HEK293 (cell line): ENCODE measurements around the gene HERC5.

Experiments used
- CTCF ChIA-PET: fragments of 350-600 bp; formaldehyde crosslinking; extraction: SDS; loops from one replicate; lab custom pipeline; 2021; ENCODE audit warnings: antibody characterized with exemption; lab: Yijun Ruan, JAX
- POLR2A ChIA-PET: fragments of 300-600 bp; formaldehyde crosslinking; extraction: SDS; loops from one replicate; lab custom pipeline; 2020; ENCODE audit warnings: antibody characterized with exemption, inconsistent platforms; lab: Yijun Ruan, JAX
- H3K27ac ChIP-seq: fragments of 200-500 bp; sonication (Bioruptor generic); 2 replicates; pipeline ENCODE4 v1.5.1; 2014; ENCODE audit warnings: low read depth, low read length, control low read depth, inconsistent platforms; ENCODE audit errors: extremely low read depth
- H3K36me3 ChIP-seq, 2 experiments: fragments of 200-500 bp in 1 of 2; sonication (Bioruptor generic) in 1 of 2; 1 replicate in 1 of 2; 2 replicates in 1 of 2; pipeline ENCODE4 v1.5.1; 2014 to 2017; ENCODE audit warnings: inconsistent platforms in 2 of 2, low read length in 2 of 2; ENCODE audit not compliant: control insufficient read depth in 2 of 2, insufficient read depth in 1 of 2
- H3K4me1 ChIP-seq: fragments of 200-500 bp; sonication (Bioruptor generic); 2 replicates; pipeline ENCODE4 v1.5.1; 2014; ENCODE audit warnings: mild to moderate bottlenecking, low read length, inconsistent platforms; ENCODE audit not compliant: control insufficient read depth, insufficient read depth
- H3K4me3 ChIP-seq: 2 replicates; pipeline ENCODE4 v1.5.1; 2011; ENCODE audit warnings: low read depth, mild to moderate bottlenecking, control low read depth, low read length, moderate library complexity
- H3K9me3 ChIP-seq: fragments of 200-500 bp; sonication (Bioruptor generic); 2 replicates; pipeline ENCODE4 v1.5.1; 2014; ENCODE audit warnings: low read depth, low read length, inconsistent platforms; ENCODE audit not compliant: control insufficient read depth, insufficient read depth
- EGR2 ChIP-seq: fragments of 450-650 bp; formaldehyde crosslinking; IDR thresholded peaks from 2 replicates; pipeline ENCODE4 v1.5.1; 2016; ENCODE audit warnings: low read depth, missing biosample characterization, missing genetic modification characterization
- GLI2 ChIP-seq: fragments of 450-650 bp; formaldehyde crosslinking; IDR thresholded peaks from 2 replicates; pipeline ENCODE4; 2017; ENCODE audit warnings: missing biosample characterization, missing genetic modification characterization, low read depth, borderline replicate concordance
- HOXA7 ChIP-seq: sonication (generic); formaldehyde crosslinking; IDR thresholded peaks from 2 replicates; pipeline ENCODE4 v1.8.1; 2022; ENCODE audit warnings: missing genetic modification reagents, borderline replicate concordance
- KLF9 ChIP-seq: fragments of 450-650 bp; formaldehyde crosslinking; IDR thresholded peaks from 2 replicates; pipeline ENCODE4 v1.5.1; 2016; ENCODE audit warnings: missing biosample characterization, missing genetic modification characterization, low read depth
- SALL2 ChIP-seq: fragments of 450-650 bp; formaldehyde crosslinking; IDR thresholded peaks from 2 replicates; pipeline ENCODE4 v1.5.0; 2017; ENCODE audit warnings: missing biosample characterization, mild to moderate bottlenecking, missing genetic modification characterization, borderline replicate concordance
- SP3 ChIP-seq: fragments of 450-650 bp; formaldehyde crosslinking; IDR thresholded peaks from 2 replicates; pipeline ENCODE4 v1.5.1; 2016; ENCODE audit warnings: missing biosample characterization, missing genetic modification characterization
- ZBTB1 ChIP-seq: fragments of 450-650 bp; formaldehyde crosslinking; IDR thresholded peaks from 2 replicates; pipeline ENCODE4 v1.5.1; 2016; ENCODE audit warnings: missing biosample characterization, missing genetic modification characterization
- ZEB2 ChIP-seq: fragments of 450-650 bp; formaldehyde crosslinking; IDR thresholded peaks from 2 replicates; pipeline ENCODE4 v1.5.1; 2016; ENCODE audit warnings: missing biosample characterization, missing genetic modification characterization
- ZFHX2 ChIP-seq: fragments of 450-650 bp; formaldehyde crosslinking; conservative IDR thresholded peaks from 2 replicates; pipeline ENCODE4 v1.5.1; 2016; ENCODE audit warnings: missing biosample characterization, missing genetic modification characterization
- ZFP37 ChIP-seq: fragments of 450-650 bp; formaldehyde crosslinking; IDR thresholded peaks from 2 replicates; pipeline ENCODE4 v1.5.1; 2016; ENCODE audit warnings: missing biosample characterization, missing genetic modification characterization
- ZFP41 ChIP-seq: fragments of 450-650 bp; formaldehyde crosslinking; IDR thresholded peaks from 2 replicates; pipeline ENCODE4 v1.5.1; 2016; ENCODE audit warnings: missing biosample characterization, missing genetic modification characterization, borderline replicate concordance
- ZNF169 ChIP-seq: fragments of 450-650 bp; formaldehyde crosslinking; IDR thresholded peaks from 2 replicates; pipeline ENCODE4 v1.5.1; 2016; ENCODE audit warnings: missing biosample characterization, missing genetic modification characterization
- ZNF19 ChIP-seq: fragments of 450-650 bp; formaldehyde crosslinking; IDR thresholded peaks from 2 replicates; pipeline ENCODE4; 2016; ENCODE audit warnings: missing biosample characterization, missing genetic modification characterization, low read depth
- ZNF23 ChIP-seq: fragments of 450-650 bp; formaldehyde crosslinking; IDR thresholded peaks from 2 replicates; pipeline ENCODE4 v1.5.1; 2016; ENCODE audit warnings: missing biosample characterization, missing genetic modification characterization, borderline replicate concordance
- ZNF280D ChIP-seq: fragments of 450-650 bp; formaldehyde crosslinking; IDR thresholded peaks from 2 replicates; pipeline ENCODE4 v1.5.1; 2016; ENCODE audit warnings: missing biosample characterization, missing genetic modification characterization
- ZNF350 ChIP-seq: fragments of 450-650 bp; formaldehyde crosslinking; IDR thresholded peaks from 2 replicates; pipeline ENCODE4 v1.5.0; 2017; ENCODE audit warnings: missing biosample characterization, mild to moderate bottlenecking, missing genetic modification characterization
- ZNF433 ChIP-seq: fragments of 450-650 bp; formaldehyde crosslinking; IDR thresholded peaks from 2 replicates; pipeline ENCODE4 v1.5.1; 2016; ENCODE audit warnings: missing biosample characterization, missing genetic modification characterization, low read depth
- ZNF449 ChIP-seq: fragments of 450-650 bp; formaldehyde crosslinking; IDR thresholded peaks from 2 replicates; pipeline ENCODE4 v1.5.1; 2017; ENCODE audit warnings: missing biosample characterization, mild to moderate bottlenecking, missing genetic modification characterization, moderate library complexity
- ZNF548 ChIP-seq: fragments of 450-650 bp; formaldehyde crosslinking; IDR thresholded peaks from 2 replicates; pipeline ENCODE4 v1.5.1; 2016; ENCODE audit warnings: missing biosample characterization, missing genetic modification characterization
- ZNF571 ChIP-seq: fragments of 450-650 bp; formaldehyde crosslinking; IDR thresholded peaks from 2 replicates; pipeline ENCODE4 v1.5.0; 2017; ENCODE audit warnings: missing biosample characterization, missing genetic modification characterization
- ZNF670 ChIP-seq: fragments of 450-650 bp; formaldehyde crosslinking; IDR thresholded peaks from 2 replicates; pipeline ENCODE4 v1.5.1; 2016; ENCODE audit warnings: missing biosample characterization, missing genetic modification characterization, low read depth
- ZNF677 ChIP-seq: fragments of 450-650 bp; IDR thresholded peaks from 2 replicates; pipeline ENCODE4 v1.5.0; 2018; ENCODE audit warnings: missing biosample characterization, mild to moderate bottlenecking, missing genetic modification characterization, moderate library complexity
- ZNF707 ChIP-seq: fragments of 450-650 bp; formaldehyde crosslinking; IDR thresholded peaks from 2 replicates; pipeline ENCODE4 v1.5.1; 2016; ENCODE audit warnings: missing biosample characterization, missing genetic modification characterization
- ZSCAN16 ChIP-seq: fragments of 450-650 bp; formaldehyde crosslinking; IDR thresholded peaks from 2 replicates; pipeline ENCODE4 v1.5.1; 2016; ENCODE audit warnings: missing biosample characterization, missing genetic modification characterization
- ZSCAN18 ChIP-seq: fragments of 450-650 bp; formaldehyde crosslinking; IDR thresholded peaks from 2 replicates; pipeline ENCODE4 v1.5.1; 2016; ENCODE audit warnings: missing biosample characterization, missing genetic modification characterization
- ZSCAN23 ChIP-seq: fragments of 450-650 bp; formaldehyde crosslinking; IDR thresholded peaks from 2 replicates; pipeline ENCODE4 v1.5.1; 2016; ENCODE audit warnings: missing biosample characterization, missing genetic modification characterization
- TF ChIP-seq, protein P1 (sequence below): fragments of 450-650 bp; formaldehyde crosslinking; IDR thresholded peaks from 2 replicates; pipeline ENCODE4 v1.5.1; 2016; ENCODE audit warnings: missing biosample characterization, missing genetic modification characterization

Gene HERC5

GRCh38 chr4:88409206-88409605 is 47.7 kb upstream of the HERC5 start:
- no peak overlapping the region for H3K4me3 ChIP-seq
- no peaks in the 10 kb centered on the region for H3K4me1 ChIP-seq
- CTCF ChIA-PET = interaction anchor here (1.5 kb wide), 1 partner anchor 31 kb away, joined by 3 read pairs; the partner anchor contains the start of gene HERC6
- H3K9me3 ChIP-seq = no peaks in the 10 kb centered on the region
- no peak overlapping the region for H3K27ac ChIP-seq
- TF ChIP-seq ZNF548 (tag by site-specific recombination) (no peak), ZBTB1 (tag by site-specific recombination) (no peak), ZNF169 (tag by site-specific recombination) (no peak), ZSCAN16 (tag by site-specific recombination) (no peak), ZFHX2 (tag by site-specific recombination) (no peak), ZNF23 (tag by site-specific recombination) (no peak)
- POLR2A ChIA-PET = no interaction called here
- peaks cover 0 to 3% of the 10 kb centered on the region in 2 experiments; a peak in 1 of 3 replicates for H3K36me3 ChIP-seq

GRCh38 chr4:88409789-88410188 is 47.1 kb upstream of the HERC5 start:
- ChIA-PET CTCF (no interaction called here), POLR2A (no interaction called here)
- H3K27ac ChIP-seq = no peak overlapping the region
- no peak for TF ChIP-seq HOXA7
- no peak for TF ChIP-seq SALL2 (tag by site-specific recombination)
- TF ChIP-seq KLF9 (tag by site-specific recombination) = no peak
- TF ChIP-seq ZNF677 (tag by site-specific recombination) = no peak
- no peak for TF ChIP-seq ZSCAN23
- no peak for TF ChIP-seq ZNF19
- no peak for TF ChIP-seq ZNF449 (tag by site-specific recombination)
- no peak for TF ChIP-seq ZNF571 (tag by site-specific recombination)
- TF ChIP-seq, protein P1, sequence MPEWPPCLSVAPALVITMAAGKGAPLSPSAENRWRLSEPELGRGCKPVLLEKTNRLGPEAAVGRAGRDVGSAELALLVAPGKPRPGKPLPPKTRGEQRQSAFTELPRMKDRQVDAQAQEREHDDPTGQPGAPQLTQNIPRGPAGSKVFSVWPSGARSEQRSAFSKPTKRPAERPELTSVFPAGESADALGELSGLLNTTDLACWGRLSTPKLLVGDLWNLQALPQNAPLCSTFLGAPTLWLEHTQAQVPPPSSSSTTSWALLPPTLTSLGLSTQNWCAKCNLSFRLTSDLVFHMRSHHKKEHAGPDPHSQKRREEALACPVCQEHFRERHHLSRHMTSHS (tag by site-specific recombination) = no peak
- TF ChIP-seq ZNF707 (tag by site-specific recombination) = no peak
- TF ChIP-seq ZSCAN18 = no peak
- TF ChIP-seq GLI2 (tag by site-specific recombination) = no peak
- TF ChIP-seq EGR2 = no peak
- TF ChIP-seq ZFP37 (tag by site-specific recombination) = no peak
- H3K4me1 ChIP-seq = no peaks in the 10 kb centered on the region
- H3K4me3 ChIP-seq = no peak overlapping the region
- H3K9me3 ChIP-seq = no peaks in the 10 kb centered on the region
- H3K36me3 ChIP-seq = peaks cover 0 to 3% of the 10 kb centered on the region in 2 experiments; a peak in 1 of 3 replicates

DNA sequence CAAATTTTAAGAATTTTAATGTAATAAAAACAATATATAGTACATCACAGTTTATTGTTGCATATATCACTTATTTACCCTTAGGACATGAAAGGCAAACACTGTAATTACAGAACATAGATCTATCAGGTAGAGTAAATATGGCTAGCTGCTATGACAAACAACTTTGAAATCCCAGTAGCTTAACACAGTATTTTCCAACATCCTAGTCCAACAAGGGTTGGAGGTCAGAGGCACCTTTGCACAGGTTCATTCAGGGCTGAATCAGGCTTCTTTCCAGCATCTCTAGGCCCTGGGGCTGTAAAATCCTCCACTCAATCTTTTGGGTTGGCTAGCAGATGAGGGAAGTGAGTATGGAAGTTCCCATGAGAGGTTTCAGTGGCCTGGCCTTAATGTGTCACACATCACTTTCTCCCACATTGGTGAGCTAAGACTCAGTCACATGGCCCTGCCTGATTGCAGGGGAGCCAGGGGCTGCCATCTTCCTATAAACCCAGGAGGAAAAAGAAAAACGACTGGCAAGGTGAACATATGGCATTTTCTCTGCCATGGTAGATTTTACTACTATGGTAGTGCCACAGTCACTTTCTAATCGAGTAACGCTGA is 45.3 kb upstream of the HERC5 start:
- Histone ChIP-seq H3K27ac (no peak overlapping the region), H3K9me3 (no peaks in the 10 kb centered on the region), H3K4me1 (no peaks in the 10 kb centered on the region), H3K36me3 (peaks cover 0 to 5% of the 10 kb centered on the region in 2 experiments; a peak in 1 of 3 replicates), H3K4me3 (no peak overlapping the region)
- CTCF ChIA-PET = interaction anchor here (1.7 kb wide), 1 partner anchor 104 kb away, joined by 3 read pairs; no protein-coding TSS in a partner anchor
- POLR2A ChIA-PET = no interaction called here
- TF ChIP-seq ZSCAN16 (tag by site-specific recombination) (no peak), ZNF433 (tag by site-specific recombination) (no peak), ZNF280D (tag by site-specific recombination) (no peak), ZNF19 (no peak), EGR2 (no peak), ZFP41 (tag by site-specific recombination) (no peak), SP3 (tag by site-specific recombination) (no peak), ZEB2 (tag by site-specific recombination) (no peak), ZNF670 (tag by site-specific recombination) (no peak), ZNF350 (no peak)
